ENCODE measurements around the gene SLC12A8. TPM values are rescaled to one million over a fixed set of nuclear protein-coding genes. Genes with fewer than 3 reads are reported as not detected.

Gene SLC12A8
- total RNA-seq, 1 donor from 2014 or later, result not detected

DNA sequence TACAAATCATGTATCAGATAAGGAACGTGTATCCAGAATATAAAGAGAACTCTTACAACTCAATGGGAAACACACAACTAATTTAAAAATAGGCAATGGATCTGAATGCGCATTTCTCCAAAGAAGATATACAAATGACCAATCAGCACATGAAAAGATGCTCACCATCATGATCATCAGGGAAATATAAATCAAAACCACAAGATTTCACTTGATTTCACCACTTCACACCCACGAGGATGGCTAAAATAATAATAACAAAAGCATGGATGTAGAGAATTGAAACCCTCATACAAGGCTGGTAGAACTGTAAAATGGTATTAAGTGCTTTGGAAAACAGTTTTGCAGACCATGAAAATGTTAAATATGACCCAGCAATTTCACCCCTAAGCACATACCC, 26.7 kb upstream of the SLC12A8 start:
- DNase-seq, result no peak
- intact Hi-C loops (cut with micrococcal nuclease), result no loop called here
- no peaks in the 10 kb centered on the region for H3K4me1 ChIP-seq
- H3K27ac ChIP-seq (replicated peaks), result no peak overlapping the region
- TF ChIP-seq, protein P1, sequence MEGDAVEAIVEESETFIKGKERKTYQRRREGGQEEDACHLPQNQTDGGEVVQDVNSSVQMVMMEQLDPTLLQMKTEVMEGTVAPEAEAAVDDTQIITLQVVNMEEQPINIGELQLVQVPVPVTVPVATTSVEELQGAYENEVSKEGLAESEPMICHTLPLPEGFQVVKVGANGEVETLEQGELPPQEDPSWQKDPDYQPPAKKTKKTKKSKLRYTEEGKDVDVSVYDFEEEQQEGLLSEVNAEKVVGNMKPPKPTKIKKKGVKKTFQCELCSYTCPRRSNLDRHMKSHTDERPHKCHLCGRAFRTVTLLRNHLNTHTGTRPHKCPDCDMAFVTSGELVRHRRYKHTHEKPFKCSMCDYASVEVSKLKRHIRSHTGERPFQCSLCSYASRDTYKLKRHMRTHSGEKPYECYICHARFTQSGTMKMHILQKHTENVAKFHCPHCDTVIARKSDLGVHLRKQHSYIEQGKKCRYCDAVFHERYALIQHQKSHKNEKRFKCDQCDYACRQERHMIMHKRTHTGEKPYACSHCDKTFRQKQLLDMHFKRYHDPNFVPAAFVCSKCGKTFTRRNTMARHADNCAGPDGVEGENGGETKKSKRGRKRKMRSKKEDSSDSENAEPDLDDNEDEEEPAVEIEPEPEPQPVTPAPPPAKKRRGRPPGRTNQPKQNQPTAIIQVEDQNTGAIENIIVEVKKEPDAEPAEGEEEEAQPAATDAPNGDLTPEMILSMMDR (IDR thresholded peaks at IDR 0.05; ENCODE audit: borderline replicate concordance), result no peak
- H3K9me3 ChIP-seq (replicated peaks), result no peaks in the 10 kb centered on the region
- H3K27me3 ChIP-seq (ENCODE audit: low read depth), result no peaks in the 10 kb centered on the region
- H3K4me3 ChIP-seq, result no peak overlapping the region
- no peaks in the 10 kb centered on the region for H3K36me3 ChIP-seq

DNA sequence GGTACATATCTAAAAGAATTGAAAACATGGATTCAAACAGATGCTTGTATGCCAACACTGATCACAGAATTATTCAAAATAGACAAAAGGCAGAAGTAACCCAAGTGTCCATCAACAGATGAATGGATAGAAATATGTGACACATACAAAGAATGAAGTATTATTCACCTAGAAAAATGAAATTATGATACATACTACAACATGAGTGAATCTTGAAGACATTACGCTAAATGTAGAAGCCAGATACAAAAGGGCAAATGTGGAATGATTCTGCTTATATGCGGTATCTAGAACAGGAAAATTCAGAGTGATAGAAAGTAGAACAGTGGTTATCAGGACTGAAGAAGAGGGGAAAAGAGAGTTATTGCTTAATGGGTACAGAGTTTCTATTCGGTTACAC, 26.2 kb upstream of the SLC12A8 start:
- Histone ChIP-seq H3K4me1 (no peaks in the 10 kb centered on the region), H3K36me3 (peaks cover 5% of the 10 kb centered on the region), H3K27ac (replicated peaks) (no peak overlapping the region), H3K9me3 (replicated peaks) (no peaks in the 10 kb centered on the region), H3K4me3 (no peak overlapping the region), H3K27me3 (ENCODE audit: low read depth) (no peaks in the 10 kb centered on the region)
- DNase-seq, result no peak
- intact Hi-C loops (cut with micrococcal nuclease), result no loop called here
- TF ChIP-seq, protein P1 (IDR thresholded peaks at IDR 0.05; ENCODE audit: borderline replicate concordance), result no peak

DNA sequence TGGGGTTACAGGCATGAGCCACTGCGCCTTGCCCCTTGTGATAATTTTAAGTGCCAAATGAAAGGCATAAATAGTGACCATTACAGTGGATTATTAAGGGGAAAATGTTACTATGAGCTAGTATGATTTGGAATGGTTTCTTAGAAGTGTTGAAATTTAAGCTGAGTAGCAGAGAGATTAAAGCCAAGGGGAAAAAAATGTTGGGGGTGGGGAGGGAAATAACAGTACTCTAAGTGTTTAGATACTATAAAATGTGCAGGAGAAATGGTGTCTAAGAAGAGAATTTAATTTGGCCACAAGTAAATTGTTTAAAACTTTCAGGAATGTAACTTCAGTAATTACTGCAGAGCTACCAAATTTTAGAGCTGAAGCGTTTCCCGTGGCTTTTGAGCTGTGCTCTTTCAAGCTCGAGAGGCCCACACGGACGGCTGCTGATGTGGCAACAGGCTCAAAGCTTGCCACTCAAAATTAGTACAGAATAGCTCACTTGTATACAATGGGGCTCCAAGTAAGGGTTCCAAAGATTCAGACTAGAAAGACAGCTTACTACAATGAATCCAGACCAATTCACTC, 23.9 kb upstream of the SLC12A8 start:
- Histone ChIP-seq H3K36me3 (peaks cover 26% of the 10 kb centered on the region), H3K9me3 (replicated peaks) (no peaks in the 10 kb centered on the region), H3K27ac (replicated peaks) (no peak overlapping the region), H3K4me3 (no peak overlapping the region), H3K27me3 (ENCODE audit: low read depth) (no peaks in the 10 kb centered on the region), H3K4me1 (no peaks in the 10 kb centered on the region)
- TF ChIP-seq, protein P1 (IDR thresholded peaks at IDR 0.05; ENCODE audit: borderline replicate concordance), result no peak
- intact Hi-C loops (cut with micrococcal nuclease), result no loop called here
- no peak for DNase-seq

DNA sequence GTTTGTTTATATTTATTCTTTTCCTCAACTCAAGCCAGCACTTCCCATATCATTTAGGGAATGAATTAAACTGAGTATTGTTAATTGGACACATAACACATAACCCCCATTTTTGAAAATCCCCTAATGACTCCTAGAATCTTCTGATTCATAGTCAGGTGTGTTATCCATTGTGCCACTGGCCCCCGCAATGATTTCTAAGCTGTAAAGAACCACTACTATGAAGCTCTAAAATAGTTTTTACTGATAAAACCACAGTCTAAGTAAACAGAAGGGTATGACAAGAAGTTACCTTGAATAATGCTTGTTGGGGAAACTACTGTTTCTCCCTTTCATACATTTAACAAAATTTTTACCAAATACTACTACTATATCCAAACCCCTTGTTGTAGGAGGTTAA, 22.3 kb upstream of the SLC12A8 start:
- intact Hi-C loops (cut with micrococcal nuclease), result no loop called here

DNA sequence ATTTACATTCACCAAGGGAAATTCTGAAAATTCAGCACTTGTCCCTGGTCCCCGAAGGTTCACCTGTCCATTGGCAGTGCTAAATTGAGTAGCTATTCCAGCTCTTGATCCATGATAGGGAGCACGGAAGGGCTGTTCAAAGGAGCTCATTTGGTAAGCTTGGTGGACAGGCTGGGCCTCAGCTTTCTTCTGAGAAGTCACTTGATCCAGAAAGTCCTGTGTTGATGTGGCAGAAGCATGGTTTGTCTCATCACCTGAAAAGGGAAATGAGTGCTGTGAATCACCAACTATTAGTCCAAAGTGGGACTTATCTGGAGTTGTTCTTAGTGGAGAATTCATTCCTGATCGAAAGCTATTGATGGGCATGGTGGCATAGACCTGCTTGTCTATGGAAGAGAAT, 19.9 kb upstream of the SLC12A8 start:
- Histone ChIP-seq H3K36me3 (peaks cover 26% of the 10 kb centered on the region), H3K27me3 (ENCODE audit: low read depth) (no peaks in the 10 kb centered on the region), H3K27ac (replicated peaks) (no peak overlapping the region), H3K4me1 (peaks cover 7% of the 10 kb centered on the region), H3K9me3 (replicated peaks) (no peaks in the 10 kb centered on the region), H3K4me3 (no peak overlapping the region)
- TF ChIP-seq, protein P1 (IDR thresholded peaks at IDR 0.05; ENCODE audit: borderline replicate concordance), result no peak
- intact Hi-C loops (cut with micrococcal nuclease), result no loop called here
- DNase-seq, result no peak

More for the DNA sequence above, 22.3 kb upstream of the SLC12A8 start:
- DNase-seq, result no peak
- TF ChIP-seq, protein P1 (IDR thresholded peaks at IDR 0.05; ENCODE audit: borderline replicate concordance), result no peak
- Histone ChIP-seq H3K27me3 (ENCODE audit: low read depth) (no peaks in the 10 kb centered on the region), H3K4me1 (no peaks in the 10 kb centered on the region), H3K27ac (replicated peaks) (no peak overlapping the region), H3K4me3 (no peak overlapping the region), H3K9me3 (replicated peaks) (no peaks in the 10 kb centered on the region), H3K36me3 (peaks cover 26% of the 10 kb centered on the region)
